ENCODE data around the gene FAM216B.

DNA sequence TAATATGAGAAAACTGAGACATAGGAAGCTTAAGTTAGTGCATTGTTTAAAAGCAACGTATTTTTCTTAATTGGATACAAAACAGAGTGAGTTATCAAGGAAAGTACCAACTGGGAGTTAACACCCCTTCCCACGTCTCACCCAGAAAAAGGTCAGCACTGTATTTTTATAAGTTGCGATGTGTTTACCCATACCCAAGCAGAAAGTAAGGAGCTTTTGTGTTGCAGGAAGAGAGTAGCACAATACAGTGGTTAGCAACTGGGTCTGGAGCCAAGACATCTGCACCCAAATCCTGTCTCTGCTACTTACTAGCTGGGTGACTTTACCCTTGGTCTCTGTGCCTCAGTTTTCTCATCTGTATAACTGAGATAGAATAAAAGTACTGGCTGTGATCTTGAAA is 34.3 kb downstream of the FAM216B start:
- no peak for TF ChIP-seq EZH2 (IDR thresholded peaks at IDR 0.05; ENCODE audit: low read length)
- TF ChIP-seq, protein P1, sequence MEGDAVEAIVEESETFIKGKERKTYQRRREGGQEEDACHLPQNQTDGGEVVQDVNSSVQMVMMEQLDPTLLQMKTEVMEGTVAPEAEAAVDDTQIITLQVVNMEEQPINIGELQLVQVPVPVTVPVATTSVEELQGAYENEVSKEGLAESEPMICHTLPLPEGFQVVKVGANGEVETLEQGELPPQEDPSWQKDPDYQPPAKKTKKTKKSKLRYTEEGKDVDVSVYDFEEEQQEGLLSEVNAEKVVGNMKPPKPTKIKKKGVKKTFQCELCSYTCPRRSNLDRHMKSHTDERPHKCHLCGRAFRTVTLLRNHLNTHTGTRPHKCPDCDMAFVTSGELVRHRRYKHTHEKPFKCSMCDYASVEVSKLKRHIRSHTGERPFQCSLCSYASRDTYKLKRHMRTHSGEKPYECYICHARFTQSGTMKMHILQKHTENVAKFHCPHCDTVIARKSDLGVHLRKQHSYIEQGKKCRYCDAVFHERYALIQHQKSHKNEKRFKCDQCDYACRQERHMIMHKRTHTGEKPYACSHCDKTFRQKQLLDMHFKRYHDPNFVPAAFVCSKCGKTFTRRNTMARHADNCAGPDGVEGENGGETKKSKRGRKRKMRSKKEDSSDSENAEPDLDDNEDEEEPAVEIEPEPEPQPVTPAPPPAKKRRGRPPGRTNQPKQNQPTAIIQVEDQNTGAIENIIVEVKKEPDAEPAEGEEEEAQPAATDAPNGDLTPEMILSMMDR (optimal IDR thresholded peaks at IDR 0.05 in 1 of 3, IDR thresholded peaks at IDR 0.05 in 1 of 3, conservative IDR thresholded peaks at IDR 0.05 in 1 of 3; ENCODE audit: extremely low read depth in 1 of 3, insufficient read depth in 2 of 3, low read length in 3 of 3): no peak

Data from keratinocyte (primary cell).